DMS153 (cell line): Measurements from ENCODE around the gene PAM.
A peak's percentile ranks its signal among the peaks of the same experiment; 100 is the strongest.
"Not testable (repeated sequence)": the region's sequence is repeated elsewhere in the genome, so short reads cannot be mapped to it uniquely, and the experiment has no call there.

Experiments used
- DNase-seq: peaks from one replicate; lab custom pipeline; 2025; lab: John Stamatoyannopoulos, UW

The PAM gene

GRCh38 chr5:102751903-102752376 is 3.2 kb upstream of the PAM start:
- not testable (repeated sequence) for DNase-seq

- no peak for DNase-seq
Observed at GRCh38 chr5:102753889-102754766, 977 bp upstream of the PAM start.

- DNase-seq, result peak; percentile 37
Observed at GRCh38 chr5:102755686-102756371, 724 bp downstream of the PAM start.

GRCh38 chr5:102758576-102758975 is 3.5 kb downstream of the PAM start:
- DNase-seq, result no peak

DNA sequence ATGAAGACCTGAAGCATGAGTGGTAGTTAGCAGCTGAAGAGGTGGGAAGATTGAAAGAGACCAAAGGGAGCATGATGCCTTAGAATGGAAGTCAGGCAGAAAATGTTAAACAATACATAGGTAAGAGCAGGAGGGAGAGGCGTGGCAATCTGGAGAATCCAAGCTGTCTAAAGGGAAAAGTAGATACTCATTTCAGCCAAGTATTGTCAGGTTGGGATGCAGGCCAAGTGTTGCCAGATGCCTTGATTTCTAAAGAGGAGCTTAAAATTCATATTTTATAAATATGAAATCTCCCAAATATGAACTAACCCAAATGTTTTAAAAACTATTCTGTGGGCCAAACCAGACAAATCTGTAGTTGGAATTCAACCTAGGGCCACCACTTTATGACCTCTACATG is 4.2 kb downstream of the PAM start:
- DNase-seq, result no peak

DNA sequence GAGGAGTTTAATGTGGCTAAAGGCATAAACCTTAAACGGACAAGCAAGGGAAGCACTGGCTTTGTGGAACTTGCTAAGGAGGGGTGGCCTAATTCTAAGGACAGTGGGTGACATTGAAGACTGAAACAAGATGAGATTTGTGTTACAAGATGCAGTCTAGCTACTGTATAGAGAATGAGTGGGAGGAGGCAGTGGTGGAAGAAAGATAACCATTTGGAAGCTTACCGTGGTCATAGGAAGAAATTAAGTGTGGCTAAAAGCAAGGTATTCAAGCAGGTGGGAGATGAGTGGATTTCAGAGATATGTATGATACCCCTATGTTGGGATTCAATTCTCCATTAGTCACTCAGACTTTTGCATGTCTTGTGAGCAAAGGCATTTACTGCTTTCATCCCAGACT is 4.6 kb downstream of the PAM start:
- no peak for DNase-seq

- no peak for DNase-seq
Observed at GRCh38 chr5:102760815-102761214, 5.7 kb downstream of the PAM start.

DNA sequence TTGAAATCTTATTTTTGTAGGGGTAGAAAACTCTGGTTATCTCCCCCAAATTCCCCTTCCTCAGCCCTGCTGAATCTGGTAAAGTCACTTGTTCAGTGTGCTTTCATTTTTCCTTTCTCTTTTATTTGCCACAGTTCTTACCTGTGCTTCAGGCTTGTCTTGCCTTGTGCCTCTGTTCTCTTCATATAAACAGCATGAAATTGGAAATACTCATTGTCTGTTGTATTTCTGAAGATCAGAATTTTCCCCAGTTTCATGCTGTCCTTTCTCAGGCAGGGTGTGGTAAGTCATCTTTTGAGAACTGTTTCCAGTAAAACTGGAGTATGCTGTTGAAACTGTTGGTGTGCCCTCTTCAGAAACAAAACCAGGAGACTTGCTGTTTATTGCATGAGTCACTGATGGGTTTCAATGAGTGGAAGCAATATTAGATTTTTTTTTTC is 7.0 kb downstream of the PAM start:
- no peak for DNase-seq

GRCh38 chr5:102762562-102763227 is 7.6 kb downstream of the PAM start:
- no peak for DNase-seq

DNA sequence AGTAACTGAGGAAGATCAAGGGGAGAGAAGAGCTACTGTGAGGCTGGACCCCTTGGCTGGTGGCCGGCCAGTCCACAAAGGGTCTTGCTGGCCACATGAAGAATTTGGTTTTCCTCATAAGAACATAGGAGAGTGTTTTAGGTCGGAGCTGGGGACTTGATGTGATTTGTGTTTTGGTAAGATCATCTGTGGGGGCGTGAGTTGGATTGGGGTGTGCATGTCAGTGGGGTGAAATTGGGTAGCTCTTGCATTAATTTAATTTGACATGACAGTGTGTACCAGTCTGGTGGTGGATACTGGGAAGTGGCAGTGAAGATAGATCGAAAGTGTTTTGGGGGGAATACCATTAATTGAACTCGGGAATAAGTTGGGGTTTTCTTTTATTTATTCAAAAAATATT is 8.6 kb downstream of the PAM start:
- no peak for DNase-seq

- no peak for DNase-seq
Observed at GRCh38 chr5:102764381-102765004, 9.4 kb downstream of the PAM start.

DNA sequence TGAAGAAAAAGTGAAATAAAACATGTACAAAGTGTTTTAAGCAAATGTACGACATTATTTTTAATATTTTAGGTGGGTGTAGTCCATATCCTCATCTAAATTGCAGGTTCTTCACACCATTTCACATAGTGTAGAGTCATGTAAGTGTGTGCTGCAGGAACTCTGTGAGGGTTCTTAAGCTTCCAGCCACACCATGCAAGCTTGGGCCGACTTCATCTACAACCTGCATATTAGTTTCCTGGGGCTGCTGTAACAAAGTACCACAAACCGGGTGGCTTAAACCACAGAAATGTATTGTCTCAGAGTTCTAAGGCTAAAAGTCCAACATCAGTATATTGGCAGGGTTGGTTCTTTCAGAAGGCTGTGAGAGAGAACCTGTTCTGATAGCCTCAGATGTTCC is 10.2 kb downstream of the PAM start:
- DNase-seq, result no peak

DNA sequence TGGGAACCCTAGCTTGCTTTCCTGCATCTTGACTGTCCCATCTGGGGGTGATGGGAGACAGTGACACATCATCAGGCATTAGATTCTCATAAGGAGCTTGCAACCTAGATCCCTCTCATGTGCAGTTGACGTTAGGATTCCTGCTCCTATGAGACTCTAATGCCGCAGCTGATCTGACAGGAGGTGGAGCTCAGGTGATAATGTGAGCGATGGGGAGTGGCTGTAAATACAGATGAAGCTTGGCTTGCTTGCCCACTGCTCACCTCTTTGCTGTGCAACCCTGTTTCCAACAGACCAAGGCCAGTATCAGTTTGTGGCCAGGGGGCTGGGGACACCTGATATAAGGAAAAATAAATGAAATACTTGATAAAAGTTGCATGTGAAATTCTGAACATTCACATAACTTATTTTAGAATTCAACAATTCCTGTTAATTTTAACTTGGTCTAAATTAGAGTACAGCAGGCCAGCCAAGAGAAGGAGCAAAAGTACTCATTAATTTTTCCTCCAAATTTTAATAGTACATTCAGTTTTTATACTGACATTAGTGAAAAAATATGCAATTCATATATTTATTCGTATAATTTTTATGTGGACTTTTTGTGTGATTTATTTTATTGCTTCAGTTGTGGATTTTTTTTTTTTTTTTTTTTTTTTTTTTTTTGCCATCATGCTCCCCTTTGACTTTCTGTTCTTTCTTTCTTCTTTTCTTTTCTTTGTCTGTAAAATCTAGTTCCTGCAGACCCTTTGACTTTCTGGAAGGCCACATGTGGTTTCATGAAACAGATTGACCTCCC is 11.4 kb downstream of the PAM start:
- DNase-seq, result no peak

GRCh38 chr5:102767862-102768261 is 12.8 kb downstream of the PAM start:
- no peak for DNase-seq

DNA sequence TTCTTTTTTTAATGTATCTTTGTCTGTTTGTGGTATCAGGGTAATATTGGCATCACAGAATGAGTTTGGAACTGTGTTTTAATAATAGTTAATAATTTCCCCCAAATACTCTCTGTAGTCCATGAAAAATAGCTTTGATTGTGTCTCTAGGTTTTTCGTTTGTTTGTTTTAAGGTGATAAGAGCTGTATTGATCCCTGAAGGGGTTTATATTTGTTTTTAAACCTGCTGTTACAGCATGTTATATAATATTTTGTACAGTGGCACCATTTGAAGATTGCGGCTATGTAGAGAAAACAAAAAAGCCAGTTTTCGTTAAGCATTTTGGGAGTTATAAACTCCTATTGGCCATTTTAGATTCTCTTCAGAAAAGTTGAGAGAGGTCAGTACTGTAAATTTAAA is 15.7 kb downstream of the PAM start:
- DNase-seq, result no peak

DNA sequence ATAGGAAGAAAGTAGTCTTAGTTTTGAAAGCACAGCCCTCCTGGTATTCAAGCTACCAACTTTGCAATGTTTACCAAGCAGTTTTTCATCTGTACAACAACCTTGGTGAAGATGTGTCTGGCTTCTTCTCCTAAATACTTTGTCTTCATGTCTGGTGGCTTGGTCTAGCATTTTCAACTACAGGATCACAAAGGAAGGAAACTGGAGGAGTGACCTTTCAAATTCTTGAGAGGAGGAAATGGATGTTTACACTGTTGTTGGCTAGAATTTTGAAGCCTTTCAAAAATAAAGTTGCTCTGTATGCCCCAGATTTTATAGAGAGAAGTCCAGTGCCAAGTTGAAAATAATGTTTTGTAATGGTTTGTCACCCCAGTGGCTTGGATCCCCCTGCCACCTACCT is 16.3 kb downstream of the PAM start:
- DNase-seq, result no peak

DNA sequence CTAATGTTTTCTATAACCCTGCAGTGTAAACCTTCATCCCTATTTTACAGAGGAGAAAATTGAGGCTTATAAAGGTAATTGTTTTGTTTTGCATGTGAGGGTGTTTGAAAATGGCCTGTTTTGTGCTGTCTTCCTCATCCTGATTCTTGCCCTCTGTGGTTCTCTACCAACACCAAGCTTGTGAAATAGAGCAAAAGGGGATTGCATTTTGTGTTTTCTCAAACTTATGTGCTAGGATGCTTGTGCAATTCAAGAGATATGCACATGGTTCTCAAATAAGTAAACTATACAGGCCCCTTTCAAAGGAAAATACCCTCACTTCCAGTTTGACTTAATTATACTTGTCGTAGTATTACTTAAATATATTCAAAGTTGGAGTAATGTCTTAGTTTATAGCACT is 17.2 kb downstream of the PAM start:
- no peak for DNase-seq

DNA sequence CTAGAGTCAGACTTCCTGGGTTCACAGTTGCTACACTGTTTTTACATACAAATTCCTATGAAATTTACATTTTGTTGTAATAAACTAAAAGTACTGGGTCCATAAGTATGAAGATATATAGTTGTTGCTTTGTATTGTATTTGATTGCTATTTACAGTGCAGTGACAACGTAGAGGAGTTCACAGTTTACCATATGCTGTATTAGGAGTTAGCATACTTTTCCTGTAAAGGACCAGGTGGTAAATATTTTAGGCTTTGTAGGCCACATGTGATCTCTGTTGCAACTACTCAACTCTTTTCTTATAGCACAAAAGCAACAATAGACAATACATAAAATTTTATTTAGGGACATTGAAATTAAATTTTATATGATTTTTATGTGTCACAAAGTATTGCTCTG is 18.0 kb downstream of the PAM start:
- DNase-seq, result no peak

DNA sequence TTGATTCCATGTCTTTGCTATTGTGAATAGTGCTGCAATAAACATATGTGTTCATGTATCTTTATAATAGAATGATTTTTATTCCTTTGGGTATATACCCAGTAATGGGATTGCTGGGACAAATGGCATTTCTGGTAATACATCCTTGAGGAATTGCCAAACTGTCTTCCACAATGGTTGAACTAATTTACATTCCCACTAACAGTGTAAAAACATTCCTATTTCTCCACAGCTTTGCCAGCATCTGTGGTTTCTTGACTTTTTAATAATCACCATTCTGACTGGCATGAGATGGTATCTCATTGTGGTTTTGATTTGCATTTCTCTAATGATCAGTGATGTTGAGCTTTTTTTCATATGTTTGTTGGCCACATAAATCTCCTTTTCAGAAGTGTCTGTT is 20.7 kb downstream of the PAM start:
- not testable (repeated sequence) for DNase-seq

DNA sequence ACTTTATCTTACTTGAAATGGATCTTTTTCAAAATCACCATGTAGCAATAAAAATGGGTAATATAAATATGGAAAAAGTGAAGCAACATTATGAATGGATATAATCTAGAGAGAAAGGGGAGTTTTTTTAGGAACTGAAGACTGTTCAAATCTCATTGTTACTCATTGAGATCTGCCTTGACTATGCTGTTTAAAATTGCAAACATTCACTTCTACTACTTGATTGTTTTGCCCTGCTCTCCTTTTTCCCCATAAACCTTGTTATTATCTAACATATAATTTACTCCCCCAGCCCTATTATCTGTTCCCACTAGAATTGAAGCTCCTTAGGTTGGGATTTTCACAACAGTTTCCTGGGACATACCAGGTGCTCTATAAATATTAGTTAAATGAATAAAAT is 22.0 kb downstream of the PAM start:
- DNase-seq, result no peak

GRCh38 chr5:102778478-102778877 is 23.4 kb downstream of the PAM start:
- DNase-seq, result no peak

DNA sequence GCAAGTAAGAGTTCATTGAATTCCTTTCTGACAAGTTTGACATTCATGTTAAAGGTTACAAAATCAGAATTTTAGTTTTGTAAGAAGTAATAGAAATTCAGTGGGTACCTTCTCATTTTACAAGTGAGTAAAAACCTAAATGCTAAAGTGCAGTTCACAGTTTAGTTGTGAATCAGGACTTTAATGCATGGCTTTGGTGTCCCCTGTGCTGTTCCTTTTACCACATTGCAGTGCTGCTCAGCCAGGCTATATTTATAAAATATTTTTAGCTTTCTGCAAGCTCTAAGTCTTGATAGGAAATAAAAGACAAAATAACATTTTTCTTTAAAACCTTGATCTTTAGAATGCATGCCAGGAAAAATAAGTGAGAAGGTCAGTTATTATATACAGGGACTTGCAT is 26.3 kb downstream of the PAM start:
- DNase-seq, result no peak
